GM12874 (cell line): ENCODE measurements around the gene CLSTN2.

Experiments
- TF ChIP-seq, protein P1 (sequence below): IDR thresholded peaks from 2 replicates; pipeline ENCODE4 v1.5.1; 2011; ENCODE audit warnings: low read depth, mild to moderate bottlenecking, control low read depth, low read length, moderate library complexity; ENCODE audit not compliant: insufficient read depth

Gene CLSTN2

DNA sequence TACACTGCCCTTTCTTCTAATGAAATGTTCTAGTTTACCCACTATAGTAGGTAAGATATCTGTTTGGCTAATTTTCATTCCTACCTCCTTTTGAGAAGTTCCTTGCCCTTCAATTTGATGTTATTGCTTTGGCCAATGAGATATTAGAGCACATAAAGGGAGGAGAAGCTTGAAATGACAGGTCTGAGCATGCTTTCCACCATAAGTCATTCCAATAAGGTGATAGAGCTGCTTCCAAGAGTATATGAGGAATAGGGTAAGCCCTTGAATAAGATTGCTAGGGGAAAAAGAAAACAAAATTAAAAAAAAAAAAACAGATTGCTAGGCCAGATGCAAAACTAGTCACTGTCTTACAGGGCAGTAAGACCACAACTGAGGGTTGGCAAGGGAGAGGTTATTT, 664.0 kb downstream of the CLSTN2 start:
- TF ChIP-seq, protein P1, sequence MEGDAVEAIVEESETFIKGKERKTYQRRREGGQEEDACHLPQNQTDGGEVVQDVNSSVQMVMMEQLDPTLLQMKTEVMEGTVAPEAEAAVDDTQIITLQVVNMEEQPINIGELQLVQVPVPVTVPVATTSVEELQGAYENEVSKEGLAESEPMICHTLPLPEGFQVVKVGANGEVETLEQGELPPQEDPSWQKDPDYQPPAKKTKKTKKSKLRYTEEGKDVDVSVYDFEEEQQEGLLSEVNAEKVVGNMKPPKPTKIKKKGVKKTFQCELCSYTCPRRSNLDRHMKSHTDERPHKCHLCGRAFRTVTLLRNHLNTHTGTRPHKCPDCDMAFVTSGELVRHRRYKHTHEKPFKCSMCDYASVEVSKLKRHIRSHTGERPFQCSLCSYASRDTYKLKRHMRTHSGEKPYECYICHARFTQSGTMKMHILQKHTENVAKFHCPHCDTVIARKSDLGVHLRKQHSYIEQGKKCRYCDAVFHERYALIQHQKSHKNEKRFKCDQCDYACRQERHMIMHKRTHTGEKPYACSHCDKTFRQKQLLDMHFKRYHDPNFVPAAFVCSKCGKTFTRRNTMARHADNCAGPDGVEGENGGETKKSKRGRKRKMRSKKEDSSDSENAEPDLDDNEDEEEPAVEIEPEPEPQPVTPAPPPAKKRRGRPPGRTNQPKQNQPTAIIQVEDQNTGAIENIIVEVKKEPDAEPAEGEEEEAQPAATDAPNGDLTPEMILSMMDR, result no peak

DNA sequence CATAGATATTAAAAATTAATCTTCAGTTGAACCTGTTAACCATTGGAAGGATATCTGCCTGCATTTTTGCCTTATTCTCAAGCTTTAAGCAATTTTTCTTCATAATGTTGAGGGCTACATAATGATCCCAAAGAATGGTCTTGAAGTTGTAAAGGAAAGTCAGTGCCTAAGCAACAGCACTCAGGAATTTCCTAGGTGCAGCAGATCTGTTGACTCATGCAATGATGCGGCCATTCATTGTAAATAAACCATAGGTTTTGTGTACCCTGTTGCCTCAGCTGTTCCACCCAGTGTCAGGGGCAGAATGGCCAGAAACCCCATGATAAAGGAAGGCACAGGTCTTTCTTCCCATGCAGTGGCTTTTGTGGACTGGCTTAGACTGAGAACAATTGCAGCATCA, 664.5 kb downstream of the CLSTN2 start:
- TF ChIP-seq, protein P1, result no peak

DNA sequence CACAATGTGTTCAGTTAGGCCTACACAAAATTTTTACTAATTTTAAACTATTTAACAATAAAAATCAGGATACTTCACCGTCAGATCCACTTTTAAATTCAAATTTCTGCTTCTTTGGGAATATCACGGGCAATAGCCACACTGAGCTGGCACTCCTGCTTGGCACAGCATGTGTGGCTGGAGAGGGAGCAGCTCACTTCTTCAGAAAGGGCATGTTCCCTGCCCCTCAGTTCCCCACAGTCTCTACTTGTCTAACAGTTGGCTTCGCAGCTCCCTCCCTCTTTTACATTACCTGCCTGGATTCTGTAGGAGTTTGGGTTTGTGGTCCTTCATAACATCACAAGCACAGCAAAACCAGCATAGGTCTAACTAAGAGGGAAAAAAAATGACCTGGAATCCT, 666.9 kb downstream of the CLSTN2 start:
- TF ChIP-seq, protein P1, result no peak

DNA sequence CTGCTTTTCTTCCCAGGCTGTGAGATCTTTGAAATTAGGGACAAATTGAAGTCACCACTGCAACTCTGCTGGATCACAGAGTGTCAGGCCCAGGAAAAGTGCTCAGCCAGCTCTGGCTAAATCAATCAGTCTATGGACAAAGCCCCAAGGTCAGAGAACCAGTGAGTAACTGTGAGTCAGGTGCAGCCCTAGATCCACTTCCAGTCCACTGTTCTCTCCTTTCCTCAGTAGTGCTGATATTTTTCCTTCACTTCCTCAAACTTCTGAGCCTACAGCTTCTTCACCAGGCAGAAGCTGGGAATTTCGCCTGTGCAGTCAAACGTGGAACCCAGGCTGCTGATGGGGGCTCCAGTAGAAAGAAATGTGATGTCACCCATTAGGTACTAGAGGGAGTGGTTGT, 667.8 kb downstream of the CLSTN2 start:
- TF ChIP-seq, protein P1, result no peak

DNA sequence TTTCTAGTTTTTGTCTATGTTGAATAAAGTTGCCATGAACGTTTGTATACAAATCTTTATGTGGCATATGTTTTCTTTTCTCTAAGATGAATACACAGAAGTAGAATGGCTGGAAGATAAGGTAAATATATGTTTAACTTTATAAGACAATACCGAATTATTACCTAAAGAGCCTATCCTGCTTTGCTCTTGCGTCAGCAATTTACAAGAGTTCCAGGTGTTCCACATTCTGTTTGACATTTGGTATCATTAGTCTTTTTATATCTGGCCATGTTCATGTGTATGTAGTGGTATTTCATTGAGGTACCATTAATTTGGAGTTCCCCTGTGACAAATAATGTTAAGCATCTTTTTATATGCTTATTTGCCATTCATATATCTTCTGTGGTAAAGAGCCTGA, 668.8 kb downstream of the CLSTN2 start:
- TF ChIP-seq, protein P1, result no peak

DNA sequence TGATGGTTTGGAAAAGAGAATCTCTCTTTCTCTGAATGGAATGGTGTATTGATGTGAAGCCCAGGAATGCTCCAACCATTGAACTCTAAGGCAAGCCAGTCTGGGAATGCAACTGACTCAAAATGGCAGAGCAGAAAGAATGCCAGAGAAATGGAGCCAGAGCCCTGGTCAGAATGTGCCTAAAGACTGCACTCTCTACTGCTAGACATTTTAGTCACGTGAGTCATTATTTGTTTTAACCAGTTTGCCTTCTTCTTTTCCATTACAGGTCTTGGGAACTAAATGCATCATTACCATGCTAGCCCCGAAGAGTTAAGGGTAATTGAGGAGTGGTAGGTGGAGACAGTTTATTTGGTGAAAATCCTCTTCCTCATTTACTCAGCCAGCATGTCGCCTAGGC, 675.6 kb downstream of the CLSTN2 start:
- TF ChIP-seq, protein P1, result no peak

DNA sequence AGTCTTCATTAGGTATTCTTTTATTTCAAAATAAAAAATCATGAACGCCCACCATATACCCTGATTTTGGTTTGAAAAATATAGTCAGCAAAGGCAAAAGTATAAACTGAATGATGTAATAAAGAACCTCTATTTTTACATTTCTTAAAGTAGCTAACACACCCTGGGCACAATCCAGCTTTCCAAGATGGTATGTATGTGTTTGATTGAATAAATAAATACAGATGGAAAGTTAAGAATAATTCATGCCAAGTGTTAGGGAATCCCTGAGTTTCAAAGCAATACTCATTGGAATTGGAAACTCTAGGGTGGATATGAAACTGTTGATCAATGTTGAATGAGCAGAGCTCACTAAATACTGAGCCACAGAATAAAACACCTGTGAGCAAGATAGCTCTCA, 679.0 kb downstream of the CLSTN2 start:
- TF ChIP-seq, protein P1, result no peak

DNA sequence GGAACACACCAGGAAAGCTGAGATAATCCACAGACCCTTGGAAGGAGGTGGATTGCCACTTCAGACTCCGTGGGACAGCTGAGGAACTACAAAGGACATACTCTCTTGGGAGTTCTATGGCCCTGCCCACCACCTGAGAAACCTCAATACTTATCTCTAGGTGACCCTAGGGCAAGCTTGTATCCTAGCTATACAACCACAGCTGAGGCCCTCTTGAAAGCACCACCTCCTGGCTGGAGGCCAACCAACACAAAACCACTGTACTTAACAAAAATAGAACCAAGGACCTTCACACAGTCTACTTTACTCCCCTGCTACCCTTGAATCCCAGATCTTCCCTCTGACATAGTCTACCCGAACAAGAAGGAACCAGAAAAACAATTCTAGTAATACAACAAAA, 682.1 kb downstream of the CLSTN2 start:
- TF ChIP-seq, protein P1, result no peak
